ENCODE results near the gene RIPOR2.
"Not testable (repeated sequence)": the region's sequence is repeated elsewhere in the genome, so short reads cannot be mapped to it uniquely, and the experiment has no call there.

The RIPOR2 gene

GRCh38 chr6:24883618-24884017 is 52.1 kb downstream of the RIPOR2 start:
- TF ChIP-seq CTCF (IDR thresholded peaks at IDR 0.05; ENCODE audit: borderline replicate concordance, insufficient read depth, low read depth, low read length): no peak
- no peak overlapping the region for H3K4me3 ChIP-seq (ENCODE audit: low read depth, low read length)

DNA sequence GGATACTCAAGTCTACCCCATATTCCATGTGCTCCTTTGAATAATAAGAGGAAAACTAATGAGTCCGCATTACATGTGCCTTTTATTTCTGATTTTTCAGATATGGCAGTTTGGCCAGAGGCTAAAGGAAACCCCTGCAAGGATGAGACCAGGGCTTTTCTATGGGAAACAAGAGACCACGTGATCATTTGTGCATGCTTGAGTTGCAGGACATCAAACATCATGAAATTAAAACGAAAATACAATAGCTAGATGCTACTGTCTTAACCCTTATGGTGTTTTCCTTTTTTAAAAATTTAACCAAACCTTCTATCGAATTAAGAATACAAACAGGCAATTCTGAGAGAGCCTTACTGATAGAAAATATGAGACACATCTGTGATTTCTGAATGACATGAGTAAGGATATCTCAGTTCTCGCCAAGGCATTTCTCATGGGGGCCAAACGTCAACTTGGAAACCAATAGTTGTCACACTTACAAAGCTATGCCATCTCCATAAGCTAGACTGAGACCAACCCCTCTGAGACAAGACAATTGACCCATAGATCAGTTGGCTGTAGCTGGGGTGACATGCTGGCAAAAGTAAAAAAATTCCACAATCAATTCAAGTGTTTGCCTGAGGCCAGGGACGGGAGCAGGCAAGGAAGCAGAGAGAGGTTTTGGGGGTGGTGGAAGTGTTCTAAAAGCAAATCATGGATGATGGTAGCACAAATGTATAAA is 52.8 kb downstream of the RIPOR2 start:
- H3K4me3 ChIP-seq (ENCODE audit: low read depth, low read length): no peak overlapping the region
- TF ChIP-seq CTCF (IDR thresholded peaks at IDR 0.05; ENCODE audit: borderline replicate concordance, insufficient read depth, low read depth, low read length): no peak

- TF ChIP-seq CTCF (IDR thresholded peaks at IDR 0.05; ENCODE audit: borderline replicate concordance, insufficient read depth, low read depth, low read length): no peak
- no peak overlapping the region for H3K4me3 ChIP-seq (ENCODE audit: low read depth, low read length)
These were observed 53.5 kb downstream of the RIPOR2 start for GRCh38 chr6:24882295-24882694.

DNA sequence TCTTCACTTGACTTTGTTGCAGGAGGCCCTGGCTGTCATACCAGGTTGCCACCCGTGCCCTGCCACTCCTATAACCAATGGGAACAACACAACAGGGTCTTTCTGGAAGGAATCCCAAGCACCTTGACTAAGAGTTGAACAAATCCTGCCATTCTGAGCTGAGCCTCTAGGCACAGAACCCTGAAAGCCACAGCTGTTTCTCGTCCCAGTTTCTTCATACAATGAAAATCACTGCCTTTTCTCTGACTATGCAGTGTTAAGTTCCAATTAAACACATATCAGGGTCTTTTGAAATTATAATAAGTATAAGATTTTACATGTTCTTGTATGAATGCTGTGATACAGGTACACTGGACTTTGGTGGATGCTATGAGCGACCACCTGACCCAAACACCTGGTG is 54.4 kb downstream of the RIPOR2 start:
- no peak overlapping the region for H3K4me3 ChIP-seq (ENCODE audit: low read depth, low read length)
- no peak for TF ChIP-seq CTCF (IDR thresholded peaks at IDR 0.05; ENCODE audit: borderline replicate concordance, insufficient read depth, low read depth, low read length)

DNA sequence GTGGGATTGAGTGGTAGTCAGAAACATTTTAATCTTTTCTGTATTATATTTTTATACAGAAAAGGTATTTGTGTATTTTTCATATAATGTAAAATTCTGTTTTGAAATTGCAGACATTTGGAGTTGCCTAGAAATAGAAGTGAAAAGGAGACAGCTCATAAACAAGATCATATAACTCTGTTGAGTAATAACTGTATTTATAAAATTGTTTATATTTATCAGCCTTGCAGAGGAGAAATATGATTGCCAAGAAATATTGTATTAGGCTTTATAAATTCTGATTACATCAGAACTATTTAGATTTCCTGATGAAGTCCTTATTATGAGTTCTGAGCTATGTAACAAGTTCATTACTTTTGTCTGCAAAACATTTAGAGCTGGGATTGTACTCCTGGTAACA is 55.3 kb downstream of the RIPOR2 start:
- no peak overlapping the region for H3K4me3 ChIP-seq (ENCODE audit: low read depth, low read length)

GRCh38 chr6:24879351-24879750 is 56.4 kb downstream of the RIPOR2 start:
- H3K4me3 ChIP-seq (ENCODE audit: low read depth, low read length): no peak overlapping the region
- TF ChIP-seq CTCF (IDR thresholded peaks at IDR 0.05; ENCODE audit: borderline replicate concordance, insufficient read depth, low read depth, low read length): no peak

More for the DNA sequence above, 55.3 kb downstream of the RIPOR2 start:
- no peak for TF ChIP-seq CTCF (IDR thresholded peaks at IDR 0.05; ENCODE audit: borderline replicate concordance, insufficient read depth, low read depth, low read length)

DNA sequence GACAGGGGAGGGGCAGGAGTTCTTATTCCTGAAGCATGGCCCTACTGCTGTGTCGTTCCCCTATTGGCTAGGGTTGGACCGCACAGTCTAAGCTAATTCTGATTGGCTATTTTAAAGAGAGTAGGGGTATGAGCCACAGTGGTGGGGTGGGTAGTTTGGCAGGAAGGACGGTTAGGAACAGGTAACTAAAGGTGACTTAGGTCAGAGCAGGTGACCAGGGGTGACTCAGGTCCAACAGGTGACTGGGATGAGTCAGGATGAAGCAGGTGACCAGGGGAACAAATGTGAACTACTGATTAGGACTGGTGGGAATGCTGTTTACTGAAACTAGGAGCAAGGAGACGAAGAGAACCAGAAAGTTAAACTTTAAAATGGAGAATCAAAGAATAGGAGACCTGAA is 58.0 kb downstream of the RIPOR2 start:
- not testable (repeated sequence) for H3K4me3 ChIP-seq (ENCODE audit: low read depth, low read length)

Data from GM12875 (cell line).